ENCODE results near the gene HLCS. TPM values are rescaled to one million over a fixed set of nuclear protein-coding genes. Genes with fewer than 3 reads are reported as not detected.

Gene HLCS
- total RNA-seq, 1 donor from 2014 or later, result 21.9 TPM

DNA sequence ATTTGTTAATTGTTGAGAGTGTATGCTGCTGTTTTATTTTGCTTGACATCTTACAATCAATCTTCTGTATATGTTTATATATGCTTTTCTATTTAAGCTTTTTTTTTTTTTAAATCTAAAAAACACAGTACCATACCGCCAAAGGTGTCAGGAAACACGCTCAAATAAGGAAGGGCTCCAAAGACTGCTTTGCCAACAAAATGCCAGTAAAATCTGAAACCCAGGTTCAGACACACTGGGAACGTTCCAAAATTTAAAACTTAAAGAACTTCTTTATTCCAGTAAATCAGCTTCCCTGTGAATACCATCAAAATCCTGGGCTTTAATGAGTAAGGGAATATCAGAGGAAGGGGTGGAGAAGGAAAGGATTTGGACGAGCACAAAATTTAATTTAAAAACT is 180.3 kb downstream of the HLCS start:
- TF ChIP-seq, protein P1, sequence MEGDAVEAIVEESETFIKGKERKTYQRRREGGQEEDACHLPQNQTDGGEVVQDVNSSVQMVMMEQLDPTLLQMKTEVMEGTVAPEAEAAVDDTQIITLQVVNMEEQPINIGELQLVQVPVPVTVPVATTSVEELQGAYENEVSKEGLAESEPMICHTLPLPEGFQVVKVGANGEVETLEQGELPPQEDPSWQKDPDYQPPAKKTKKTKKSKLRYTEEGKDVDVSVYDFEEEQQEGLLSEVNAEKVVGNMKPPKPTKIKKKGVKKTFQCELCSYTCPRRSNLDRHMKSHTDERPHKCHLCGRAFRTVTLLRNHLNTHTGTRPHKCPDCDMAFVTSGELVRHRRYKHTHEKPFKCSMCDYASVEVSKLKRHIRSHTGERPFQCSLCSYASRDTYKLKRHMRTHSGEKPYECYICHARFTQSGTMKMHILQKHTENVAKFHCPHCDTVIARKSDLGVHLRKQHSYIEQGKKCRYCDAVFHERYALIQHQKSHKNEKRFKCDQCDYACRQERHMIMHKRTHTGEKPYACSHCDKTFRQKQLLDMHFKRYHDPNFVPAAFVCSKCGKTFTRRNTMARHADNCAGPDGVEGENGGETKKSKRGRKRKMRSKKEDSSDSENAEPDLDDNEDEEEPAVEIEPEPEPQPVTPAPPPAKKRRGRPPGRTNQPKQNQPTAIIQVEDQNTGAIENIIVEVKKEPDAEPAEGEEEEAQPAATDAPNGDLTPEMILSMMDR (conservative IDR thresholded peaks at IDR 0.05), result no peak
- no peaks in the 10 kb centered on the region for H3K27me3 Mint-ChIP-seq (ENCODE audit: low read depth)
- no peak overlapping the region for H3K4me3 Mint-ChIP-seq
- H3K9me3 Mint-ChIP-seq, result no peaks in the 10 kb centered on the region
- no peaks in the 10 kb centered on the region for H3K4me1 Mint-ChIP-seq
- H3K36me3 Mint-ChIP-seq (ENCODE audit: low read depth), result no peaks in the 10 kb centered on the region
- H3K27ac Mint-ChIP-seq (ENCODE audit: unreplicated experiment), result peak overlapping the region; percentile 17
- no peak for DNase-seq (ENCODE audit: low read depth, low spot score)

DNA sequence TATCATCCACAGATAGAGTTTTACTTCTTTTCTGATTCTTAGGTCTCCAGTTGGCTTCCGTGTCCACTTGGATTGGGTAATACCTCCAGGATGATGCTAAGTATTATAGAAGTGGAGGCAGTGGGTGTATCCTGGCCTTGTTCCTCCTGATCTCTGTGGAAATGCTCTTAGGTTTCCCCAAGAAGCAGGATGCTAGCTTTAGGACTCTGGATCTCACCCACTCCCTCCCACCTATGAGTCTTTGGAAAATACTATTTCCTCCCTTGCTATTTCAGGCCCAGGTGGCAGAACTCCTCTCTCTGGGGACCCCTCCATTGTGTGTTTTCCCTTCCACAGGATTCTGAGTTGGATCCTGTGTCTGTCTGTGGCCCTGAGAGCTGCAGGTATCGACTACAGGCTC is 180.9 kb downstream of the HLCS start:
- Mint-ChIP-seq H3K27ac (ENCODE audit: unreplicated experiment) (no peak overlapping the region), H3K9me3 (no peaks in the 10 kb centered on the region), H3K27me3 (ENCODE audit: low read depth) (no peaks in the 10 kb centered on the region), H3K36me3 (ENCODE audit: low read depth) (no peaks in the 10 kb centered on the region), H3K4me1 (no peaks in the 10 kb centered on the region), H3K4me3 (no peak overlapping the region)
- DNase-seq (ENCODE audit: low read depth, low spot score), result no peak
- TF ChIP-seq, protein P1 (conservative IDR thresholded peaks at IDR 0.05), result no peak

DNA sequence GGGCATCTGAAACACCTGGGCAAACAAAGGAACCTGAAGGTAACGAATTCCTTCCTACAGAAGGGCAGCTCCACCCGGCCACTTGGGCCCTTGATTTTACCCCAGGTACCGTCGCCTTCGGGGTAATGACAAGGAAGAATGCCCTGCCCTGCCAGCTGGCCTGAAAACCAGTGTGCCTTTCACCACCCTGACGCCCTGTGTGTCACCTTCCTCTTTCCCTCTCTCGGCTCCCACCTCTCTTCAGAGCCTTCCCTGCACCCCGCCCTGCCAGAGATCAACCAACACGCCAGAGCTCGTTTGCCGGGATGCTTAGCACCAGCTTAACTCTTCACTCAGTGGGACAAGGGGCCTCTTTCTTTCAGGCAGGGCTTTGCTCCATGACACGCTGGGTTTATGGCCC is 181.5 kb downstream of the HLCS start:
- Mint-ChIP-seq H3K9me3 (no peaks in the 10 kb centered on the region), H3K36me3 (ENCODE audit: low read depth) (peaks cover under 1% of the 10 kb centered on the region), H3K27ac (ENCODE audit: unreplicated experiment) (no peak overlapping the region), H3K4me3 (no peak overlapping the region), H3K4me1 (no peaks in the 10 kb centered on the region), H3K27me3 (ENCODE audit: low read depth) (no peaks in the 10 kb centered on the region)
- TF ChIP-seq, protein P1 (conservative IDR thresholded peaks at IDR 0.05), result no peak
- DNase-seq (ENCODE audit: low read depth, low spot score), result no peak

DNA sequence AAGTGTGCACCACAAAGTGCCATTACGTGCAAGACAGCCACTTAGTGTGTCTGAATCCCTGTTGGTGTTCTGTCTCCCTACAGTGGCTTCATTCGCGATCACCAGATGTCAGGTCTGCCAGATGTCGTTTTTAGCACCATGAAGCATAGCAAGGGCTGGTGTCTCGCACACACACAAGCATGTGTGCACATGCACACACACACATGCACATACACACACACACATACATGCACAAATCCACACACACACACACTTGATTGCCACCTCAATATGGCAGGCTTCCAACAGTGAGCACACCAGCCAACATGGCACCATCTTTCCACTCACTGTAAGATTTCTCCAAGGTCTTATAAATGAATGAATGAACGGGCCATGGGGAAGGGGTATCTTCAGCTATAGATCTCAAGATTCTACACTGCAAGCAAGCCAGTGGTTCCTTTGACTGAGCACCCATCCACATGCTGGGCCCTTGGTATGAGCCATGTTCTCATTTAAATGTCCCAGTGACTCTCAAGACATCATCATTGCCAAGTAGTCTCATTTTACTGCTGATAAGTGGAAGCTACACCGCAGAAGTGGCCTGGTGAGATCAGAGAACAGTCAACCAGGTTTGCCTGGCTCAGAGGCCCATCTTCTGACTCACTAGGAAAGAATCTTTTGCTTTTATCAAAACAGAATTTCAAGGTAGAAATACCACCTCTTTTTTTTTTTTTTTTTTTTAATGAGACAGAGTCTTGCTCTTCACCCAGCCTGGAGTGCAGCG is 182.7 kb downstream of the HLCS start:
- H3K36me3 Mint-ChIP-seq (ENCODE audit: low read depth), result peaks cover 6% of the 10 kb centered on the region
- H3K4me1 Mint-ChIP-seq, result peaks cover 4% of the 10 kb centered on the region
- TF ChIP-seq, protein P1 (conservative IDR thresholded peaks at IDR 0.05), result no peak
- no peak overlapping the region for H3K27ac Mint-ChIP-seq (ENCODE audit: unreplicated experiment)
- H3K4me3 Mint-ChIP-seq, result no peak overlapping the region
- no peaks in the 10 kb centered on the region for H3K27me3 Mint-ChIP-seq (ENCODE audit: low read depth)
- no peak for DNase-seq (ENCODE audit: low read depth, low spot score)
- peaks cover 4% of the 10 kb centered on the region for H3K9me3 Mint-ChIP-seq

DNA sequence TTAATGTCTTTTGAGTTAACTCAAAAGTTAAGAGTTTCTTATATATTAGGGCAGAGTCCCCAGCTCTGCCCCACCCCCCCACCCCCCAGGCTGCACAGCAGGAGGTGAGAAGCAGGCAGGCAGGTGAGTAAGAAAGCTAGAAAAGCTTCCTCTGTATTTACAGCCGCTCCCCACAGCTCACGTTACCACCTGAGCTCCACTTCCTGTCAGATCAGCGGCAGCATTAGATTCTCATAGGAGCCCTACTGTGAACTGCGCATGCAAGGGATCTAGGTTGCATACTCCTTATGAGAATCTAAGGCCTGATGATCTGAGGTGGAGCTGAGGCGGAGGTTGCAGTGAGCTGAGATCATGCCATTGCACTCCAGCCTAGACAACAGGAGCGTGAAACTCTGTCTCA is 185.6 kb downstream of the HLCS start:
- peaks cover 12% of the 10 kb centered on the region for H3K4me1 Mint-ChIP-seq
- peaks cover 6% of the 10 kb centered on the region for H3K36me3 Mint-ChIP-seq (ENCODE audit: low read depth)
- TF ChIP-seq, protein P1 (conservative IDR thresholded peaks at IDR 0.05), result no peak
- no peak for DNase-seq (ENCODE audit: low read depth, low spot score)
- no peak overlapping the region for H3K4me3 Mint-ChIP-seq
- no peaks in the 10 kb centered on the region for H3K27me3 Mint-ChIP-seq (ENCODE audit: low read depth)
- H3K9me3 Mint-ChIP-seq, result peaks cover 4% of the 10 kb centered on the region
- H3K27ac Mint-ChIP-seq (ENCODE audit: unreplicated experiment), result no peak overlapping the region
